NCI-H2196 treated with DMSO at 0.1 percent for 48 hours (cell line): ENCODE data around the gene JSRP1.
A peak's percentile ranks its signal among the peaks of the same experiment; 100 is the strongest.

Experiments
- DNase-seq: peaks from one replicate; lab custom pipeline; 2025; ENCODE audit not compliant: unreplicated experiment; lab: John Stamatoyannopoulos, UW

Gene JSRP1

GRCh38 chr19:2246801-2247361 is 9.3 kb downstream of the JSRP1 start:
- peak; percentile 53 for DNase-seq

- no peak for DNase-seq
Measured at GRCh38 chr19:2246014-2246620, 10.1 kb downstream of the JSRP1 start.

GRCh38 chr19:2245273-2245672 is 10.9 kb downstream of the JSRP1 start:
- no peak for DNase-seq

- DNase-seq: no peak
Measured at GRCh38 chr19:2244486-2244885, 11.7 kb downstream of the JSRP1 start.

GRCh38 chr19:2244125-2244411 is 12.1 kb downstream of the JSRP1 start:
- DNase-seq: no peak

GRCh38 chr19:2243274-2244124 is 12.7 kb downstream of the JSRP1 start:
- DNase-seq: no peak

- no peak for DNase-seq
Measured at GRCh38 chr19:2242816-2243215, 13.4 kb downstream of the JSRP1 start.

- no peak for DNase-seq
Measured at GRCh38 chr19:2242092-2242537, 14.1 kb downstream of the JSRP1 start.

GRCh38 chr19:2240881-2241760 is 15.1 kb downstream of the JSRP1 start:
- no peak for DNase-seq

GRCh38 chr19:2239771-2240770 is 16.1 kb downstream of the JSRP1 start:
- no peak for DNase-seq

GRCh38 chr19:2239173-2239572 is 17.0 kb downstream of the JSRP1 start:
- DNase-seq: no peak

- no peak for DNase-seq
Measured at GRCh38 chr19:2237869-2238153, 18.4 kb downstream of the JSRP1 start.

- no peak for DNase-seq
Measured at GRCh38 chr19:2237051-2237868, 19.0 kb downstream of the JSRP1 start.

GRCh38 chr19:2236314-2237050 is 19.7 kb downstream of the JSRP1 start, which contains the start of the genes PLEKHJ1 and SF3A2:
Gene PLEKHJ1, minus strand, starts transcription at chr19:2236329. Its CDS starts 81 bp downstream, at chr19:2236248.
Gene SF3A2, plus strand, starts transcription at chr19:2236824. Its CDS starts 6,595 bp downstream, at chr19:2243419.
- peak; percentile 95 for DNase-seq

- no peak for DNase-seq
Measured at GRCh38 chr19:2236064-2236313, 20.2 kb downstream of the JSRP1 start.

- DNase-seq: peak; percentile 47
Measured at GRCh38 chr19:2235381-2236063, 20.7 kb downstream of the JSRP1 start.

GRCh38 chr19:2234996-2235380 is 21.2 kb downstream of the JSRP1 start:
- peak; percentile 31 for DNase-seq

- no peak for DNase-seq
Measured at GRCh38 chr19:2233601-2234280, 22.5 kb downstream of the JSRP1 start.
